Caco-2 (cell line): ENCODE data around the gene SFMBT1. TPM values are rescaled to one million over a fixed set of nuclear protein-coding genes. Genes with fewer than 3 reads are reported as not detected.

Source experiments
- BruUV-seq: library from RNA; stranded (reverse); fragments of 400-500 nt; replicated peaks from 2 replicates; lab custom pipeline; 2021; lab: Mats Ljungman, UMichigan
- CTCF ChIA-PET: fragments of 300-600 bp; sonication (Branson Sonifier 250); formaldehyde crosslinking; loops from one replicate; lab custom pipeline; 2022; ENCODE audit warnings: antibody characterized with exemption; lab: Charles Lee
- POLR2A ChIA-PET: fragments of 300-600 bp; sonication (Branson Sonifier 250); formaldehyde crosslinking; loops from one replicate; lab custom pipeline; 2022; ENCODE audit warnings: antibody characterized with exemption; lab: Charles Lee
- DNase-seq, 2 experiments: peaks; one replicate each; pipeline versions ENCODE4 v3.0.0 to v3.0.0-alpha.2; 2020 to 2022
- H3K27me3 ChIP-seq: replicated peaks from 2 replicates; pipeline ENCODE4 v1.6.0; 2011; ENCODE audit warnings: low read length; ENCODE audit not compliant: control insufficient read depth, insufficient read depth
- H3K36me3 ChIP-seq: 2 replicates; pipeline ENCODE4 v1.5.1; 2011; ENCODE audit warnings: low read length; ENCODE audit not compliant: control insufficient read depth, insufficient read depth
- H3K4me1 ChIP-seq: fragments of 250-450 bp; sonication (Bioruptor Pico); 2 replicates; pipeline ENCODE4 v1.5.1; 2020; ENCODE audit warnings: mild to moderate bottlenecking
- H3K4me3 ChIP-seq: 2 replicates; pipeline ENCODE4 v1.5.1; 2011; ENCODE audit warnings: low read depth, mild to moderate bottlenecking, control low read depth, low read length
- H3K9me3 ChIP-seq: fragments of 250-450 bp; sonication (Bioruptor Pico); 2 replicates; pipeline ENCODE4 v1.5.1; 2020; ENCODE audit warnings: mild to moderate bottlenecking, moderate library complexity
- H3K27ac Mint-ChIP-seq: one replicate; pipeline ENCODE4 v1.8.0; 2022; ENCODE audit warnings: mixed read lengths; ENCODE audit not compliant: unreplicated experiment
- H3K27me3 Mint-ChIP-seq: one replicate; pipeline ENCODE4 v1.8.0; 2022; ENCODE audit warnings: mixed read lengths; ENCODE audit not compliant: insufficient read depth, unreplicated experiment
- H3K36me3 Mint-ChIP-seq: one replicate; pipeline ENCODE4 v1.8.0; 2022; ENCODE audit warnings: mild to moderate bottlenecking, mixed read lengths; ENCODE audit not compliant: insufficient read depth, unreplicated experiment
- H3K4me1 Mint-ChIP-seq: one replicate; pipeline ENCODE4 v1.8.0; 2022; ENCODE audit warnings: low read depth, mixed read lengths; ENCODE audit not compliant: unreplicated experiment
- H3K4me3 Mint-ChIP-seq: one replicate; pipeline ENCODE4 v1.8.0; 2022; ENCODE audit warnings: mild to moderate bottlenecking, moderate library complexity, mixed read lengths; ENCODE audit not compliant: unreplicated experiment
- H3K9me3 Mint-ChIP-seq: one replicate; pipeline ENCODE4 v1.8.0; 2022; ENCODE audit warnings: mixed read lengths; ENCODE audit not compliant: unreplicated experiment
- CTCF ChIP-seq, 2 experiments: fragments of 200-600 bp in 1 of 2; IDR thresholded peaks; 1 replicate in 1 of 2; 2 replicates in 1 of 2; pipeline versions ENCODE4 v1.5.1 to v1.8.0; 2011 to 2022; ENCODE audit warnings: antibody characterized with exemption in 1 of 2, control low read depth in 1 of 2, inconsistent platforms in 1 of 2, low read depth in 1 of 2, low read length in 1 of 2, mild to moderate bottlenecking in 1 of 2, moderate library complexity in 1 of 2; ENCODE audit not compliant: insufficient read depth in 1 of 2, severe bottlenecking in 1 of 2, unreplicated experiment in 1 of 2
- intact Hi-C: fragments of 100-400 bp; cut with micrococcal nuclease; formaldehyde crosslinking; loops from one replicate; pipeline ENCODE4 v1.10.0; 2022; ENCODE audit not compliant: unreplicated experiment
- total RNA-seq: library from RNA; stranded (reverse); gene quantifications from 2 replicates; pipeline ENCODE4 v1.2.3, GENCODE V29; 2022

Gene SFMBT1
- total RNA-seq, 1 experiment from 2014 or later: 45.3 TPM

- BruUV-seq: no TSS peak
- no peak for DNase-seq
- Mint-ChIP-seq H3K36me3 (peaks cover 7% of the 10 kb centered on the region), H3K27me3 (no peaks in the 10 kb centered on the region), H3K27ac (no peak overlapping the region), H3K4me3 (no peak overlapping the region), H3K9me3 (no peaks in the 10 kb centered on the region), H3K4me1 (peaks cover 15% of the 10 kb centered on the region)
- intact Hi-C loops: loop anchor here (5.0 kb wide), 1 partner anchor 40 kb away; no protein-coding TSS in a partner anchor
- H3K4me1 ChIP-seq: 0 out of 2 replicates have a peak, but pooled peaks cover 4% of the 10 kb centered on the region
- no peak overlapping the region for H3K4me3 ChIP-seq
- H3K36me3 ChIP-seq: no peaks in the 10 kb centered on the region
- TF ChIP-seq CTCF (IDR thresholded peaks at IDR 0.05; ENCODE audit: insufficient read depth in 1 of 2, low read depth in 1 of 2, low read length in 1 of 2, severe bottlenecking in 1 of 2, unreplicated experiment in 1 of 2): no peak
- POLR2A ChIA-PET: interaction anchor here (0.6 kb wide), 1 partner anchor 714 kb away, joined by 6 read pairs; no protein-coding TSS in a partner anchor
- CTCF ChIA-PET: interaction anchor here (0.6 kb wide), 1 partner anchor 99 kb away, joined by 4 read pairs; no protein-coding TSS in a partner anchor
- no peaks in the 10 kb centered on the region for H3K27me3 ChIP-seq
- no peaks in the 10 kb centered on the region for H3K9me3 ChIP-seq
Measured at GRCh38 chr3:52892625-52893311, 153.1 kb downstream of the SFMBT1 start.

GRCh38 chr3:52892290-52892624 is 153.6 kb downstream of the SFMBT1 start:
- no peak overlapping the region for H3K4me3 Mint-ChIP-seq
- H3K9me3 Mint-ChIP-seq: no peaks in the 10 kb centered on the region
- CTCF ChIA-PET: interaction anchor here (0.6 kb wide), 1 partner anchor 15 kb away, joined by 3 read pairs; no protein-coding TSS in a partner anchor
- H3K27ac Mint-ChIP-seq: no peak overlapping the region
- intact Hi-C loops: loop anchor here (5.0 kb wide), 1 partner anchor 40 kb away; no protein-coding TSS in a partner anchor
- TF ChIP-seq CTCF (IDR thresholded peaks at IDR 0.05; ENCODE audit: insufficient read depth in 1 of 2, low read depth in 1 of 2, low read length in 1 of 2, severe bottlenecking in 1 of 2, unreplicated experiment in 1 of 2): no peak
- peaks cover 15% of the 10 kb centered on the region for H3K4me1 Mint-ChIP-seq
- no peaks in the 10 kb centered on the region for H3K9me3 ChIP-seq
- no peaks in the 10 kb centered on the region for H3K27me3 Mint-ChIP-seq
- peaks cover 7% of the 10 kb centered on the region for H3K36me3 Mint-ChIP-seq
- no peak for DNase-seq
- no peaks in the 10 kb centered on the region for H3K27me3 ChIP-seq
- no peak overlapping the region for H3K4me3 ChIP-seq
- POLR2A ChIA-PET: no interaction called here
- no TSS peak for BruUV-seq
- H3K4me1 ChIP-seq: 0 out of 2 replicates have a peak, but pooled peaks cover 4% of the 10 kb centered on the region
- H3K36me3 ChIP-seq: no peaks in the 10 kb centered on the region

GRCh38 chr3:52891615-52892081 is 154.2 kb downstream of the SFMBT1 start:
- H3K4me1 Mint-ChIP-seq: peaks cover 13% of the 10 kb centered on the region
- intact Hi-C loops: loop anchor here (5.0 kb wide), 1 partner anchor 39 kb away; no protein-coding TSS in a partner anchor
- Histone ChIP-seq H3K27me3 (no peaks in the 10 kb centered on the region), H3K9me3 (no peaks in the 10 kb centered on the region), H3K4me3 (no peak overlapping the region), H3K4me1 (0 out of 2 replicates have a peak, but pooled peaks cover 4% of the 10 kb centered on the region), H3K36me3 (no peaks in the 10 kb centered on the region)
- DNase-seq: peak in 1 of 2 experiments; percentile 33
- no peaks in the 10 kb centered on the region for H3K27me3 Mint-ChIP-seq
- POLR2A ChIA-PET: no interaction called here
- no peak overlapping the region for H3K4me3 Mint-ChIP-seq
- CTCF ChIA-PET: interaction anchor here (0.6 kb wide), 1 partner anchor 16 kb away, joined by 3 read pairs; no protein-coding TSS in a partner anchor
- H3K9me3 Mint-ChIP-seq: no peaks in the 10 kb centered on the region
- no TSS peak for BruUV-seq
- no peak for TF ChIP-seq CTCF (IDR thresholded peaks at IDR 0.05; ENCODE audit: insufficient read depth in 1 of 2, low read depth in 1 of 2, low read length in 1 of 2, severe bottlenecking in 1 of 2, unreplicated experiment in 1 of 2)
- no peak overlapping the region for H3K27ac Mint-ChIP-seq
- peaks cover 3% of the 10 kb centered on the region for H3K36me3 Mint-ChIP-seq
